Dedifferentiated amniotic fluid mesenchymal stem cell (primary cell): Measurements from ENCODE around the gene RBP7.
"Not testable (repeated sequence)": the region's sequence is repeated elsewhere in the genome, so short reads cannot be mapped to it uniquely, and the experiment has no call there.

ENCODE experiments used
- DNase-seq: peaks from one replicate; pipeline ENCODE4 v3.0.0-alpha.2; 2016; ENCODE audit errors: extremely low spot score

Gene RBP7

GRCh38 chr1:9996624-9997582 is at the start of gene RBP7:
Gene RBP7 (plus strand): TSS chr1:9997228. CDS start chr1:9997259, 31 bp downstream.
- DNase-seq = no peak

- DNase-seq = no peak
Observed at GRCh38 chr1:9957726-9958125, 39.3 kb upstream of the RBP7 start.

- DNase-seq = no peak
Observed at GRCh38 chr1:9960011-9960410, 37.0 kb upstream of the RBP7 start.

- DNase-seq = no peak
Observed at GRCh38 chr1:9960706-9961562, 36.1 kb upstream of the RBP7 start.

- no peak for DNase-seq
Observed at GRCh38 chr1:9984253-9984652, 12.8 kb upstream of the RBP7 start.

- DNase-seq = no peak
Observed at GRCh38 chr1:9985001-9985400, 12.0 kb upstream of the RBP7 start.

- no peak for DNase-seq
Observed at GRCh38 chr1:9989773-9990172, 7.3 kb upstream of the RBP7 start.

- DNase-seq = no peak
Observed at GRCh38 chr1:9990944-9991343, 6.1 kb upstream of the RBP7 start.

- no peak for DNase-seq
Observed at GRCh38 chr1:9992910-9993309, 4.1 kb upstream of the RBP7 start.

GRCh38 chr1:9993561-9994075 is 3.4 kb upstream of the RBP7 start:
- no peak for DNase-seq

GRCh38 chr1:10001016-10001665 is 4.1 kb downstream of the RBP7 start:
- DNase-seq = no peak

- not testable (repeated sequence) for DNase-seq
Observed at GRCh38 chr1:10005248-10005647, 8.2 kb downstream of the RBP7 start.

GRCh38 chr1:10007169-10007568 is 10.1 kb downstream of the RBP7 start:
- DNase-seq = no peak

GRCh38 chr1:10014016-10014415 is 17.0 kb downstream of the RBP7 start:
- DNase-seq = no peak

GRCh38 chr1:10019561-10019960 is 22.5 kb downstream of the RBP7 start:
- no peak for DNase-seq

GRCh38 chr1:10020086-10020485 is 23.1 kb downstream of the RBP7 start:
- DNase-seq = no peak

- peak; percentile 58 for DNase-seq
Observed at GRCh38 chr1:10020678-10021077, 23.6 kb downstream of the RBP7 start.

- not testable (repeated sequence) for DNase-seq
Observed at GRCh38 chr1:10021992-10022391, 25.0 kb downstream of the RBP7 start.

- no peak for DNase-seq
Observed at GRCh38 chr1:10022656-10023055, 25.6 kb downstream of the RBP7 start.

GRCh38 chr1:10025354-10025753 is 28.3 kb downstream of the RBP7 start:
- DNase-seq = no peak

- no peak for DNase-seq
Observed at GRCh38 chr1:10027027-10027426, 30.0 kb downstream of the RBP7 start.
